HepG2 (cell line): ENCODE results near the gene RNASE1. TPM values are rescaled to one million over a fixed set of nuclear protein-coding genes. Genes with fewer than 3 reads are reported as not detected.

ENCODE experiments used
- ATAC-seq: fragments of 200-7000 bp; cut with Tn5 transposase; 3 replicates; pipeline ENCODE4 v1.9.1; 2020; ENCODE audit warnings: mild to moderate bottlenecking, moderate library complexity
- BruUV-seq: library from RNA; stranded (reverse); fragments of 400-500 nt; replicated peaks from 2 replicates; lab custom pipeline; 2021; lab: Mats Ljungman, UMichigan
- CTCF ChIA-PET: fragments of 300-600 bp; formaldehyde crosslinking; extraction: SDS; loops from one replicate; lab custom pipeline; 2021; ENCODE audit warnings: low total read pairs, inconsistent platforms, low intra/inter-chr PET ratio; lab: Yijun Ruan, JAX
- POLR2A ChIA-PET: fragments of 350-600 bp; sonication (Branson Sonifier 250); formaldehyde crosslinking; loops from one replicate; lab custom pipeline; 2020; ENCODE audit warnings: antibody characterized with exemption, inconsistent platforms; lab: Yijun Ruan, JAX
- DNase-seq: peaks from one replicate; pipeline ENCODE4 v3.0.0-alpha.2; 2015; ENCODE audit warnings: low spot score
- FAIRE-seq: peaks from 3 replicates; lab custom pipeline; 2011; peaks lifted over from hg19 to GRCh38; lab: Jason Lieb, UNC
- H2AFZ ChIP-seq: one replicate; pipeline ENCODE4 v1.6.1; 2011; ENCODE audit warnings: low read length, inconsistent platforms
- H3K27ac ChIP-seq: fragments of 300-600 bp; 3 replicates; pipeline ENCODE4 v1.8.0; 2011; ENCODE audit warnings: mixed run types, mild to moderate bottlenecking, mixed read lengths, low read length, inconsistent platforms; ENCODE audit not compliant: insufficient read depth; ENCODE audit errors: extremely low read length
- H3K27me3 ChIP-seq, 2 experiments: fragments of 200-600 bp in 1 of 2; 2 replicates in 1 of 2; 3 replicates in 1 of 2; pipeline versions ENCODE4 v1.6.0 to v1.8.0; 2011; ENCODE audit warnings: low read length in 2 of 2, mild to moderate bottlenecking in 2 of 2, moderate library complexity in 2 of 2, inconsistent platforms in 1 of 2; ENCODE audit not compliant: insufficient read depth in 2 of 2, control insufficient read depth in 1 of 2
- H3K36me3 ChIP-seq, 2 experiments: fragments of 200-600 bp in 1 of 2; replicated peaks in 1 of 2; 2 replicates in 1 of 2; 3 replicates in 1 of 2; pipeline versions ENCODE4 v1.5.1 to v1.8.0; 2011; ENCODE audit warnings: low read length in 2 of 2, inconsistent platforms in 1 of 2; ENCODE audit not compliant: insufficient read depth in 2 of 2, control insufficient read depth in 1 of 2
- H3K4me1 ChIP-seq: 2 replicates; pipeline ENCODE4 v1.5.1; 2012; ENCODE audit warnings: low read length, inconsistent platforms; ENCODE audit not compliant: insufficient read depth
- H3K4me2 ChIP-seq: 2 replicates; pipeline ENCODE4 v1.6.0; 2011; ENCODE audit warnings: low read depth, low read length, inconsistent platforms
- H3K4me3 ChIP-seq, 3 experiments: fragments of 200-600 bp in 1 of 3; sonication (generic), shearing (Covaris generic) in 1 of 3; replicated peaks in 1 of 3; 2 replicates each; pipeline ENCODE4 v1.5.1; 2011 to 2016; ENCODE audit warnings: low read length in 3 of 3, inconsistent platforms in 2 of 3, low read depth in 2 of 3, mild to moderate bottlenecking in 2 of 3, control low read depth in 1 of 3, mixed read lengths in 1 of 3; ENCODE audit not compliant: insufficient read depth in 1 of 3
- H3K79me2 ChIP-seq: one replicate; pipeline ENCODE4 v1.6.1; 2011; ENCODE audit warnings: low read length, inconsistent platforms; ENCODE audit not compliant: insufficient read depth
- H3K9ac ChIP-seq: 2 replicates; pipeline ENCODE4 v1.6.0; 2011; ENCODE audit warnings: mild to moderate bottlenecking, low read depth, low read length, inconsistent platforms; ENCODE audit not compliant: insufficient read depth
- H3K9me3 ChIP-seq: 2 replicates; pipeline ENCODE4 v1.5.1; 2012; ENCODE audit warnings: mild to moderate bottlenecking, low read length
- H4K20me1 ChIP-seq: 2 replicates; pipeline ENCODE4 v1.6.0; 2011; ENCODE audit warnings: inconsistent platforms, mild to moderate bottlenecking, low read length, moderate library complexity; ENCODE audit not compliant: insufficient read depth
- GTF2F1 ChIP-seq: fragments of 150-350 bp; IDR thresholded peaks from 2 replicates; pipeline ENCODE4 v1.6.1; 2014; ENCODE audit warnings: low read length
- HES4 ChIP-seq: sonication (generic); formaldehyde crosslinking; IDR thresholded peaks from 2 replicates; pipeline ENCODE4 v1.9.0; 2021; ENCODE audit warnings: mild to moderate bottlenecking, missing genetic modification reagents, borderline replicate concordance
- HIC2 ChIP-seq: sonication (generic); formaldehyde crosslinking; IDR thresholded peaks from 2 replicates; pipeline ENCODE4 v1.9.0; 2022; ENCODE audit warnings: low read depth, missing genetic modification reagents
- HNF1A ChIP-seq, 2 experiments: sonication (generic) in 1 of 2; formaldehyde crosslinking in 1 of 2; IDR thresholded peaks; 2 replicates each; pipeline versions ENCODE4 v1.4.0 to v1.6.1; 2016 to 2020; ENCODE audit warnings: borderline replicate concordance in 1 of 2, low read depth in 1 of 2, mild to moderate bottlenecking in 1 of 2, missing genetic modification reagents in 1 of 2
- LCORL ChIP-seq, 2 experiments: fragments of 450-650 bp in 1 of 2; sonication (generic) in 1 of 2; formaldehyde crosslinking in 1 of 2; IDR thresholded peaks; 2 replicates each; pipeline versions ENCODE4 v1.5.0 to v1.6.1; 2017 to 2020; ENCODE audit warnings: antibody characterized with exemption in 1 of 2, missing genetic modification reagents in 1 of 2
- NFKB2 ChIP-seq: sonication (generic); formaldehyde crosslinking; IDR thresholded peaks from 2 replicates; pipeline ENCODE4 v1.4.0; 2020; ENCODE audit warnings: missing genetic modification reagents, borderline replicate concordance
- PBX3 ChIP-seq: sonication (generic); formaldehyde crosslinking; IDR thresholded peaks from 2 replicates; pipeline ENCODE4 v1.8.1; 2023; ENCODE audit warnings: missing genetic modification reagents, inconsistent platforms, borderline replicate concordance
- RBM22 ChIP-seq: fragments of 200-400 bp; formaldehyde crosslinking; optimal IDR thresholded peaks from 2 replicates; pipeline ENCODE3; 2017; ENCODE audit warnings: mild to moderate bottlenecking, low read length, moderate library complexity
- ZNF703 ChIP-seq: sonication (generic); formaldehyde crosslinking; IDR thresholded peaks from 2 replicates; pipeline ENCODE4 v1.5.1; 2020; ENCODE audit warnings: missing genetic modification reagents, mild to moderate bottlenecking, moderate library complexity, borderline replicate concordance
- WGBS: methylation state at CpG from one replicate; pipeline ENCODE4 v1.1.6; 2017; ENCODE audit warnings: low lambda C conversion rate; 5-methylcytosine and 5-hydroxymethylcytosine counted together
- in situ Hi-C: cut with HindIII; loops from 2 replicates; pipeline ENCODE4 v1.10.0; 2017; ENCODE audit warnings: low pct_unique_long_range_greater_than_20kb; ENCODE audit not compliant: extremely low pct_ligation_motif_present
- intact Hi-C: fragments of 100-400 bp; cut with micrococcal nuclease; formaldehyde crosslinking; loops from one replicate; pipeline ENCODE4 v1.10.0; 2022; ENCODE audit not compliant: unreplicated experiment
- polyA plus RNA-seq, 8 experiments: library from polyadenylated mRNA; depleted of rRNA in 3 of 8; stranded (reverse) in 7 of 8; unstranded in 1 of 8; fragments of >200 nt; fragmentation: Illumina TruSeq in 4 of 8; extraction: Trizol in 4 of 8; gene quantifications; 2 replicates each; pipeline versions ENCODE4 v1.2.1 to v1.2.3, GENCODE V29; 2011 to 2016; ENCODE audit warnings: low read depth in 4 of 8, missing spikeins in 1 of 8, mixed read lengths in 1 of 8; ENCODE audit not compliant: insufficient read depth in 1 of 8
- total RNA-seq, 5 experiments: library from RNA; depleted of rRNA; stranded (reverse); fragments of >200 nt; fragmentation: Illumina TruSeq; extraction: Trizol; gene quantifications; 2 replicates each; pipeline ENCODE4 v1.2.3, GENCODE V29; 2016; ENCODE audit warnings: low read depth in 1 of 5

Gene RNASE1
- total and polyA plus RNA-seq, 2 of the 13 experiments (the other 11 are each of a cell fraction or from before 2014, with no cell fraction given) = not detected

- Histone ChIP-seq H3K27ac (no peak overlapping the region), H4K20me1 (no peaks in the 10 kb centered on the region), H3K4me2 (no peak overlapping the region; the same call in 1 of the 2 replicates), H3K9ac (no peak overlapping the region), H3K4me1 (peaks cover 25% of the 10 kb centered on the region), H3K79me2 (no peaks in the 10 kb centered on the region), H3K4me3 (no peak overlapping the region), H3K9me3 (no peaks in the 10 kb centered on the region), H3K27me3 (peaks cover 2 to 9% of the 10 kb centered on the region in 2 experiments; a peak in 3 of 5 replicates), H2AFZ (no peak overlapping the region), H3K36me3 (no peaks in the 10 kb centered on the region)
- ChIA-PET POLR2A (no interaction called here), CTCF (no interaction called here)
- WGBS = 3% methylated on average over 4 of the region's 4 CpGs
- TF ChIP-seq ZNF703 (CRISPR knock-in tag) (no peak), LCORL (IDR thresholded peaks at IDR 0.05) (no peak), LCORL (CRISPR knock-in tag; IDR thresholded peaks at IDR 0.05) (no peak), HES4 (CRISPR knock-in tag) (no peak), NFKB2 (no peak)
- no TSS peak for BruUV-seq
- DNase-seq (no peak), ATAC-seq (no peak), FAIRE-seq (no peak)
- in situ Hi-C loops (no loop called here), intact Hi-C loops (no loop called here)
Observed at GRCh38 chr14:20799456-20799891, 3.2 kb downstream of the RNASE1 start.

GRCh38 chr14:20798932-20799331 lies 3.7 kb downstream of the RNASE1 start:
- WGBS = 49% methylated on average over 6 of the region's 6 CpGs
- ATAC-seq = no peak
- Histone ChIP-seq H3K4me2 (no peak overlapping the region), H3K79me2 (no peaks in the 10 kb centered on the region), H3K4me1 (peaks cover 25% of the 10 kb centered on the region), H3K27me3 (peaks cover 2 to 9% of the 10 kb centered on the region in 2 experiments; a peak in 3 of 5 replicates), H3K36me3 (no peaks in the 10 kb centered on the region), H3K4me3 (no peak overlapping the region), H3K9ac (no peak overlapping the region), H3K27ac (no peak overlapping the region), H2AFZ (no peak overlapping the region), H4K20me1 (no peaks in the 10 kb centered on the region), H3K9me3 (no peaks in the 10 kb centered on the region)
- POLR2A ChIA-PET = no interaction called here
- CTCF ChIA-PET = no interaction called here
- no TSS peak for BruUV-seq
- intact Hi-C loops = no loop called here
- in situ Hi-C loops = no loop called here
- no peak for FAIRE-seq
- no peak for DNase-seq
- TF ChIP-seq PBX3 (CRISPR knock-in tag) (no peak), HNF1A (IDR thresholded peaks at IDR 0.05; ENCODE audit: low read depth) (no peak), HNF1A (CRISPR knock-in tag; IDR thresholded peaks at IDR 0.05; ENCODE audit: borderline replicate concordance) (no peak), HIC2 (CRISPR knock-in tag) (no peak), GTF2F1 (no peak), RBM22 (no peak)
